ENCODE results near the gene CDK5RAP2. TPM values are rescaled to one million over a fixed set of nuclear protein-coding genes. Genes with fewer than 3 reads are reported as not detected.
"Not testable (repeated sequence)": the region's sequence is repeated elsewhere in the genome, so short reads cannot be mapped to it uniquely, and the experiment has no call there.

Gene CDK5RAP2
- total and polyA plus RNA-seq, 9 of the 15 experiments (the other 6 are each of a cell fraction or from before 2014, with no cell fraction given) = 19.9 to 68.8 (median 42.2) TPM

DNA sequence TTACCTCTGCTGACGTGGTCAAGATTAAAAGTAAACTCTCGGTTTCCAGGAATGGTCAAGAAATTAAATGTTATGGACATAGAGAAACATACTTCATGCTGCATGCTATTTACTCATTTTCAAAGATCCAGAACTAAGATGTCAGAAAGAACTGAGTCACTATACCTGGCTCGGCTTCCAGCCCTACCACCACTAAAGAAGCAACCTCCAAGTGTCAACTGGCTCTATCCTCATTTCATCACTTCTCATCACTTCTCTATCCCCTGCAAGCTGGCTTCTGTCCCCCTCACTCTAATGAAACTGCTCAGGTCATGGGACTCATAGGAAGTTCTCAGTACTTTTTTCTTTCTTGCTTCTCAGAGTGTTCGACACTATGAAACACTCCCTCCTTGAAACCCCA is 116.2 kb downstream of the CDK5RAP2 start:
- ChIA-PET POLR2A (interaction anchor here (0.6 to 0.9 kb wide), 4 partner anchors 11 to 243 kb away, joined by 3 read pairs; no protein-coding TSS in a partner anchor), CTCF (ENCODE audit: low intra/inter-chr PET ratio) (no interaction called here)
- Histone ChIP-seq H3K9ac (ENCODE audit: insufficient read depth in 1 of 2, low read depth in 2 of 2, low read length in 2 of 2) (no peak overlapping the region), H3K27me3 (ENCODE audit: control insufficient read depth in 2 of 2, insufficient read depth in 2 of 2, low read length in 2 of 2) (no peaks in the 10 kb centered on the region), H3K27ac (ENCODE audit: extremely low read depth, low read depth, low read length) (no peak overlapping the region), H3K9me3 (replicated peaks; ENCODE audit: control insufficient read depth, insufficient read depth, low read depth, low read length) (no peaks in the 10 kb centered on the region), H2AFZ (ENCODE audit: low read depth, low read length) (no peak overlapping the region), H3K4me3 (no peak overlapping the region), H4K20me1 (replicated peaks; ENCODE audit: control insufficient read depth, insufficient read depth, low read length) (no peaks in the 10 kb centered on the region; the same call in 1 of the 2 replicates), H3K4me2 (ENCODE audit: insufficient read depth, low read length) (no peak overlapping the region), H3K4me1 (replicated peaks in 1 of 2; ENCODE audit: control insufficient read depth in 2 of 2, insufficient read depth in 2 of 2, low read length in 2 of 2) (no peaks in the 10 kb centered on the region), H3K36me3 (ENCODE audit: control insufficient read depth, insufficient read depth, low read length) (peaks cover 54% of the 10 kb centered on the region; the same call in 2 of the 3 replicates), H3K79me2 (ENCODE audit: control insufficient read depth, insufficient read depth, low read length) (no peaks in the 10 kb centered on the region), H3K9me1 (ENCODE audit: control insufficient read depth, insufficient read depth, low read length) (no peaks in the 10 kb centered on the region)
- BruUV-seq (replicated peaks) = no TSS peak
- 73% methylated on average over 4 of the region's 4 CpGs for WGBS (ENCODE audit: insufficient coverage, low coverage, missing lambda C conversion rate)
- ATAC-seq = no peak
- intact Hi-C loops (cut with micrococcal nuclease) = no loop called here
- in situ Hi-C loops (cut with MboI) = loop anchor here (25.0 kb wide), 1 partner anchor 901 kb away; no protein-coding TSS in a partner anchor
- no peak for DNase-seq (ENCODE audit: extremely low read depth in 1 of 4, low spot score in 3 of 4)
- no peak for FAIRE-seq
- TF ChIP-seq RFX5 (IDR thresholded peaks at IDR 0.05; ENCODE audit: low read depth, low read length) = no peak
- TF ChIP-seq, protein P1, sequence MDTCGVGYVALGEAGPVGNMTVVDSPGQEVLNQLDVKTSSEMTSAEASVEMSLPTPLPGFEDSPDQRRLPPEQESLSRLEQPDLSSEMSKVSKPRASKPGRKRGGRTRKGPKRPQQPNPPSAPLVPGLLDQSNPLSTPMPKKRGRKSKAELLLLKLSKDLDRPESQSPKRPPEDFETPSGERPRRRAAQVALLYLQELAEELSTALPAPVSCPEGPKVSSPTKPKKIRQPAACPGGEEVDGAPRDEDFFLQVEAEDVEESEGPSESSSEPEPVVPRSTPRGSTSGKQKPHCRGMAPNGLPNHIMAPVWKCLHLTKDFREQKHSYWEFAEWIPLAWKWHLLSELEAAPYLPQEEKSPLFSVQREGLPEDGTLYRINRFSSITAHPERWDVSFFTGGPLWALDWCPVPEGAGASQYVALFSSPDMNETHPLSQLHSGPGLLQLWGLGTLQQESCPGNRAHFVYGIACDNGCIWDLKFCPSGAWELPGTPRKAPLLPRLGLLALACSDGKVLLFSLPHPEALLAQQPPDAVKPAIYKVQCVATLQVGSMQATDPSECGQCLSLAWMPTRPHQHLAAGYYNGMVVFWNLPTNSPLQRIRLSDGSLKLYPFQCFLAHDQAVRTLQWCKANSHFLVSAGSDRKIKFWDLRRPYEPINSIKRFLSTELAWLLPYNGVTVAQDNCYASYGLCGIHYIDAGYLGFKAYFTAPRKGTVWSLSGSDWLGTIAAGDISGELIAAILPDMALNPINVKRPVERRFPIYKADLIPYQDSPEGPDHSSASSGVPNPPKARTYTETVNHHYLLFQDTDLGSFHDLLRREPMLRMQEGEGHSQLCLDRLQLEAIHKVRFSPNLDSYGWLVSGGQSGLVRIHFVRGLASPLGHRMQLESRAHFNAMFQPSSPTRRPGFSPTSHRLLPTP (IDR thresholded peaks at IDR 0.05; ENCODE audit: borderline replicate concordance, extremely low read depth, insufficient read length) = no peak
- TF ChIP-seq, protein P2, sequence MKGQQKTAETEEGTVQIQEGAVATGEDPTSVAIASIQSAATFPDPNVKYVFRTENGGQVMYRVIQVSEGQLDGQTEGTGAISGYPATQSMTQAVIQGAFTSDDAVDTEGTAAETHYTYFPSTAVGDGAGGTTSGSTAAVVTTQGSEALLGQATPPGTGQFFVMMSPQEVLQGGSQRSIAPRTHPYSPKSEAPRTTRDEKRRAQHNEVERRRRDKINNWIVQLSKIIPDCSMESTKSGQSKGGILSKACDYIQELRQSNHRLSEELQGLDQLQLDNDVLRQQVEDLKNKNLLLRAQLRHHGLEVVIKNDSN (CRISPR knock-in tag; IDR thresholded peaks at IDR 0.05) = no peak
- TF ChIP-seq CBX5 (IDR thresholded peaks at IDR 0.05; ENCODE audit: borderline replicate concordance, low read depth) = no peak
- TF ChIP-seq COPS2 (conservative IDR thresholded peaks at IDR 0.05) = no peak

DNA sequence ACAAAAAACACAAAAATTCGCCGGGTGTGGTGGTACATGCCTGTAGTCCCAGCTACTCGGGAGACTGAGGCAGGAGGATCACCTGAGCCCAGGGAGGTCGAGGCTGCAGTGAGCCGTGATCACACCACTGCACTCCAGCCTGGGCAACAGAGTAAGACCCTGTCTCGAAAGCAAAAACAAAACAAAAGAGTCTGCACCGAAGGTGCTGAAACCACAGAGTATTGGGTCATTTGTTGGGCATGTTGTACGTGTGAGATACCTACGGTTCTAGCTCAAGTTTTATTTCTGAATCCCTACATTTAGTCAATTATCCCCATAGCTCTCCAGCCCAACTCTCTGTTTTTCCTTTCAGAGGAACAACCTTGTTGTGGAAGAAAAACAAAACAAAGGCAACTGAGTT is 118.3 kb downstream of the CDK5RAP2 start:
- H3K36me3 ChIP-seq (ENCODE audit: control insufficient read depth, insufficient read depth, low read length) = peaks cover 57% of the 10 kb centered on the region; the same call in 2 of the 3 replicates
- DNase-seq (ENCODE audit: extremely low read depth in 1 of 4, low spot score in 3 of 4); H2AFZ ChIP-seq (ENCODE audit: low read depth, low read length); intact Hi-C loops (cut with micrococcal nuclease); H3K9me3 ChIP-seq (replicated peaks; ENCODE audit: control insufficient read depth, insufficient read depth, low read depth, low read length); H3K9ac ChIP-seq (ENCODE audit: insufficient read depth in 1 of 2, low read depth in 2 of 2, low read length in 2 of 2); H3K27me3 ChIP-seq (ENCODE audit: control insufficient read depth in 2 of 2, insufficient read depth in 2 of 2, low read length in 2 of 2); H3K4me1 ChIP-seq (replicated peaks in 1 of 2; ENCODE audit: control insufficient read depth in 2 of 2, insufficient read depth in 2 of 2, low read length in 2 of 2); H3K4me2 ChIP-seq (ENCODE audit: insufficient read depth, low read length); H3K79me2 ChIP-seq (ENCODE audit: control insufficient read depth, insufficient read depth, low read length); FAIRE-seq; BruUV-seq (replicated peaks); H3K9me1 ChIP-seq (ENCODE audit: control insufficient read depth, insufficient read depth, low read length); CTCF ChIA-PET (ENCODE audit: low intra/inter-chr PET ratio); H3K27ac ChIP-seq (ENCODE audit: extremely low read depth, low read depth, low read length); ATAC-seq; H3K4me3 ChIP-seq; H4K20me1 ChIP-seq (replicated peaks; ENCODE audit: control insufficient read depth, insufficient read depth, low read length): not testable (repeated sequence)
- 89% methylated on average over 9 of the region's 9 CpGs for WGBS (ENCODE audit: insufficient coverage, low coverage, missing lambda C conversion rate)
- in situ Hi-C loops (cut with MboI) = loop anchor here (25.0 kb wide), 1 partner anchor 899 kb away; no protein-coding TSS in a partner anchor
- POLR2A ChIA-PET = interaction anchor here (1.3 kb wide), 1 partner anchor 11 kb away, joined by 4 read pairs; no protein-coding TSS in a partner anchor

All from K562 (cell line).